ENCODE data around the gene SYNE2. TPM values are rescaled to one million over a fixed set of nuclear protein-coding genes. Genes with fewer than 3 reads are reported as not detected.
A peak's percentile ranks its signal among the peaks of the same experiment; 100 is the strongest.

Gene SYNE2
- total and polyA plus RNA-seq, 2 donors from 2014 or later: 65.9 to 461 TPM

GRCh38 chr14:63933711-63934110, 80.9 kb downstream of the SYNE2 start:
- FAIRE-seq (no peak), DNase-seq (no peak)
- TF ChIP-seq CTCF (IDR thresholded peaks at IDR 0.05; ENCODE audit: borderline replicate concordance, extremely low read depth, insufficient read depth): no peak
- no peaks in the 10 kb centered on the region for H3K36me3 ChIP-seq (ENCODE audit: control insufficient read depth in 2 of 3, insufficient read depth in 3 of 3, low read length in 3 of 3)
- H3K9me3 ChIP-seq (ENCODE audit: control insufficient read depth in 2 of 3, insufficient read depth in 1 of 3, low read length in 3 of 3): no peaks in the 10 kb centered on the region
- H3K4me1 ChIP-seq (ENCODE audit: control insufficient read depth in 2 of 3, insufficient read depth in 2 of 3, low read depth in 1 of 3, low read length in 3 of 3): peaks cover 0 to 7% (median 3%) of the 10 kb centered on the region in 3 donors
- H3K9ac ChIP-seq (ENCODE audit: low read length in 3 of 3): no peak overlapping the region
- H3K4me3 ChIP-seq (ENCODE audit: low read length in 3 of 3): no peak overlapping the region
- no peaks in the 10 kb centered on the region for H3K27me3 ChIP-seq (ENCODE audit: control insufficient read depth, insufficient read depth, low read length)
- peak overlapping the region in 1 of 2 donors; percentile 56 for H3K27ac ChIP-seq (ENCODE audit: low read depth in 2 of 2, low read length in 2 of 2)
- intact Hi-C loops (cut with DNase I): no loop called here

DNA sequence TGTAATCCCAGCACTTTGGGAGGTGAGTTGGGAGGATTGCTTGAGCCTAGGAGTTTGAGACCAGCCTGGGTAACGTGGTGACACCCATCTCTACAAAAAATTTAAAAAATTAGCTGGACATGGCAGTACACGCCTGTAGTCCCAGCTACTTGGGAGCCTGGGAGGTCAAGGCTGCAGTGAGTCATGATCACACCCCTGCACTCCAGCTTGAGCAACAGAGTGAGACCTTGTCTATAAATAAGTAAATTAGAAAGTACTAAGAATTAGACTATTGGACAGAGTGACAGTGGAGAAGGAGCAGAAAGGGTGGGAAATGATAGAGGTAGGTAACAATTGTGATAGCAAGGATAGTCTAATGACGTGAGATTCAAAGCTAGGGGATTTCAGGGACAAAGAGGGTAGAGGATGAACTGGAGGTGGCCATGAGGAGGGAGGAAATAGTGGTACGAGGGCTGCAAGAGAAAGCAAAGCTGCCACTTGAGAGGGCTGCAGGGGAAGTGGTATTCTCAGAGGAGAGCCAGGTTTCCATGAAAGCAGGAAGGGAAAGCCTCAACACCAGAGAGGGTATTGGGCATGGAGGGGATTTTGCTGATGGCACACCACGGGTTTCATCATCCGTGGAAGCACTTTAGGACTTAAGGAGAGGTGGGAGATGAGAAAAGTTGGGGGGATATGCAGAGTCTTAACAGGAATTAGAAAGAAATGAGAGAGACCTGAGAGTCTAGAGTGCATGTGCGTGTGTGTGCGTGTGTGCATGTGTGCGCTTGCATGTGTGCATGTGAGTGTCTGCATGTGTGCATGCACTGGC, 85.6 kb downstream of the SYNE2 start:
- Histone ChIP-seq H3K9me3 (ENCODE audit: control insufficient read depth in 2 of 3, insufficient read depth in 1 of 3, low read length in 3 of 3) (no peaks in the 10 kb centered on the region), H3K27ac (ENCODE audit: low read depth in 2 of 2, low read length in 2 of 2) (no peak overlapping the region), H3K4me1 (ENCODE audit: control insufficient read depth in 2 of 3, insufficient read depth in 2 of 3, low read depth in 1 of 3, low read length in 3 of 3) (peaks cover 0 to 7% (median 4%) of the 10 kb centered on the region in 3 donors), H3K36me3 (ENCODE audit: control insufficient read depth in 2 of 3, insufficient read depth in 3 of 3, low read length in 3 of 3) (peaks cover 0 to 8% (median 6%) of the 10 kb centered on the region in 3 donors), H3K9ac (ENCODE audit: low read length in 3 of 3) (no peak overlapping the region), H3K4me3 (ENCODE audit: low read length in 3 of 3) (peak overlapping the region in 1 of 3 donors; percentile 5), H3K27me3 (ENCODE audit: control insufficient read depth, insufficient read depth, low read length) (no peaks in the 10 kb centered on the region)
- intact Hi-C loops (cut with DNase I): no loop called here
- FAIRE-seq: no peak
- peak in 1 of 5 donors; percentile 74 for DNase-seq
- TF ChIP-seq CTCF (IDR thresholded peaks at IDR 0.05; ENCODE audit: borderline replicate concordance, extremely low read depth, insufficient read depth): no peak

DNA sequence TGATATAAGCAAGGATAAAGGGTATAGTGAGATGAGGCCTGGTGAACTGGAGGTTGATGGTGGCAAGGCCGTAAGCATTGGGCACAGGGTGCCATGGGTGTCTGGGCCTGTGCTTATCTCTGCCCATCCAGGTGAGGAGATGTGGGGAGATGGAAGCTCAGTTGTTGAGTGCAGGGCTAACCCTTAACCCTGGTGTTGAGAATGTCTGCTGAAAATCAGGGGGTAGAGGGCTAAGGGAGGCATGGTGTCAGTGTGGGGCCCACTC, 86.1 kb downstream of the SYNE2 start:
- H3K27me3 ChIP-seq (ENCODE audit: control insufficient read depth, insufficient read depth, low read length): no peaks in the 10 kb centered on the region
- peaks cover 0 to 8% (median 6%) of the 10 kb centered on the region in 3 donors for H3K36me3 ChIP-seq (ENCODE audit: control insufficient read depth in 2 of 3, insufficient read depth in 3 of 3, low read length in 3 of 3)
- H3K9me3 ChIP-seq (ENCODE audit: control insufficient read depth in 2 of 3, insufficient read depth in 1 of 3, low read length in 3 of 3): no peaks in the 10 kb centered on the region
- TF ChIP-seq CTCF (IDR thresholded peaks at IDR 0.05; ENCODE audit: borderline replicate concordance, extremely low read depth, insufficient read depth): no peak
- peak overlapping the region in 1 of 3 donors; percentile 5 for H3K4me3 ChIP-seq (ENCODE audit: low read length in 3 of 3)
- no peak overlapping the region for H3K9ac ChIP-seq (ENCODE audit: low read length in 3 of 3)
- no peak overlapping the region for H3K27ac ChIP-seq (ENCODE audit: low read depth in 2 of 2, low read length in 2 of 2)
- intact Hi-C loops (cut with DNase I): no loop called here
- FAIRE-seq: no peak
- DNase-seq: no peak
- peaks cover 0 to 7% (median 4%) of the 10 kb centered on the region in 3 donors for H3K4me1 ChIP-seq (ENCODE audit: control insufficient read depth in 2 of 3, insufficient read depth in 2 of 3, low read depth in 1 of 3, low read length in 3 of 3)

All from kidney (tissue), 14 donors.